ENCODE results near the gene GZMM.

The GZMM gene

DNA sequence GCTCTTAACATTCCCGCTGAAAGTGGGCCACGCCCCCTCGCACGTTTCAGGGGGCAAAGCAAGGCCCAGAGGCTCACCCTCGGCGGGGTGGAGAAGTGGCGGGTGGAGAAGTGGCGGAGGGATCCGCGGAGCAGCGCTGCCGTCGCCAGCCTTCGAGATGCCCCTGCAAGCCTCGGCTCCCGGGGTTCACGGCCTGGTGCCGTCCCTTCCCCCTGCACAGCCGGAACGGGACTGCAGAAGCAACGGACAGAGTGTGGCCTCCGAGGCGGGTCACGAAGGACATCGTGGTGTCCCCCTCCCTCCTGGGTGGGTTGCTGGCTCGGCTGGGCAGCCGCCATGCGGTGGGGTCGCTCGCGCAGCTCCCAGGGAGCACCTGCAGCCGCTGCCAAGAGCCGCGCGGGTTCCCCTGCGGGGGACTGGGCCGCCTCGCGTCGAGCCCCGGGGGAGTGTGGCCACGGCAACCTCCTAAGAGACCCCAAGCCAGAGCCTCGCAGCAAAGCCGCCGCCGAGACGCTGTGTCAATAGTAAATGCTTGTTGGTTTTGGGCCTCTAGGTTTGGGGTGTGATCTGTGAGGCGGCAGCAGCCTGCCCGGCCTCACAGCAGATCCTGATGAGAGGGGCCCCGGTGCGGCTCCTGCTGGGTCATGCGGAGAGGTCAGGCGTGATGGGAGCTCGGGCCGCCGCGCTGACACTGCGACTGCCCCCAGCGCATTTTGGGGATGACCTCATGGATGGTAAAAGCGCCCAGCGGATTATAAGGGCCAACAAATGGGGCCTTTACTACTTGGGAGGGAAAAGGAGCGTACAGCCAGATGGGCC, 31.1 kb upstream of the GZMM start:
- peak; percentile 26 for DNase-seq

DNA sequence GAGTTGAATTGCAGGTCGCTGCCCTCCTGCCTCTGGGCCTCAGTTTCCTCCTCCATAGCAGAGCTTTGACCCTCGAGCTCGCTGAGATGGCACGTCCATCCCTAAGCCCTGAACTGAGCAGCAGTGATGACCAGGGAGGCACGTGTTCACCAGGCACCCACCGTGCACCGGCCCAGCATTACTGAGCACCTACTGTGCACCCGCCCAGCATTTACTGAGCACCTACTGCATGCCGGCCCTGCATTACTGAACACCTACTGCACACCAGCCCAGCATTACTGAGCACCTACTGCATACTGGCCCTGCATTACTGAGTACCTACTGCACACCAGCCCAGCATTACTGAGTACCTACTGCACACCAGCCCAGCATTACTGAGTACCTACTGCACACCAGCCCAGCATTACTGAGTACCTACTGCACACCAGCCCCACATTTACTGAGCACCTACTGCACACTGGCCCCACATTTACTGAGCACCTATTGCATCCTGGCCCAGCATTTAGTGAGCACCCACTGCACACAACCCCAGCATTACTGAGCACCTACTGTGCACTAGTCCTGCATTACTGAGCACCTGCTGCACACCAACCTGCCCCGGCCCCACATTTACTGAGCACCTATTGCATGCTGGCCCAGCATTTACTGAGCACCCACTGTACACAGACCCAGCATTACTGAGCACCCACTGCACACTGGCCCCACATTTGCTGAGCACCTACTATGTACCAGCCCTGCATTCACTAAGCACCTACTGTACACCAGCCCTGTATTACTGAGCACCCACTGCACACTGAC, 30.3 kb upstream of the GZMM start:
- no peak for DNase-seq

DNA sequence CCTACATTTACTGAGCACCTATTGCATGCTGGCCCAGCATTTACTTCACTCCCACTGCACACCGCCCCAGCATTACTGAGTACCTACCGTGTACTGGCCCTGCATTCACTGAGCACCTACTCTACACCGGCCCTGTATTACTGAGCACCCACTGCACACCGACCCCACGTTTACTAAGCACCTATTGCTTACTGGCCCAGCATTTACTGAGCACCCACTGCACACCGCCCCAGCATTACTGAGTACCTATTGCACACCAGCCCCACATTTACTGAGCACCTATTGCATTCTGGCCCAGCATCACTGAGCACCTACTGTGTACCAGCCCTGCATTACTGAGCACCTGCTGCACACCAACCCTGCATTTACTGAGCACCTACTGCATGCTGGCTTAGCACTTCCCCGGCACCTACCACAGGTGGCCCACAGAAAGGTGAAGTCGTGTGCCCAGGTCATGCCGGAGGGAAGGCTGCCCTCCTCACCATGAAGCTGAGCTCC, 29.6 kb upstream of the GZMM start:
- DNase-seq: no peak

DNA sequence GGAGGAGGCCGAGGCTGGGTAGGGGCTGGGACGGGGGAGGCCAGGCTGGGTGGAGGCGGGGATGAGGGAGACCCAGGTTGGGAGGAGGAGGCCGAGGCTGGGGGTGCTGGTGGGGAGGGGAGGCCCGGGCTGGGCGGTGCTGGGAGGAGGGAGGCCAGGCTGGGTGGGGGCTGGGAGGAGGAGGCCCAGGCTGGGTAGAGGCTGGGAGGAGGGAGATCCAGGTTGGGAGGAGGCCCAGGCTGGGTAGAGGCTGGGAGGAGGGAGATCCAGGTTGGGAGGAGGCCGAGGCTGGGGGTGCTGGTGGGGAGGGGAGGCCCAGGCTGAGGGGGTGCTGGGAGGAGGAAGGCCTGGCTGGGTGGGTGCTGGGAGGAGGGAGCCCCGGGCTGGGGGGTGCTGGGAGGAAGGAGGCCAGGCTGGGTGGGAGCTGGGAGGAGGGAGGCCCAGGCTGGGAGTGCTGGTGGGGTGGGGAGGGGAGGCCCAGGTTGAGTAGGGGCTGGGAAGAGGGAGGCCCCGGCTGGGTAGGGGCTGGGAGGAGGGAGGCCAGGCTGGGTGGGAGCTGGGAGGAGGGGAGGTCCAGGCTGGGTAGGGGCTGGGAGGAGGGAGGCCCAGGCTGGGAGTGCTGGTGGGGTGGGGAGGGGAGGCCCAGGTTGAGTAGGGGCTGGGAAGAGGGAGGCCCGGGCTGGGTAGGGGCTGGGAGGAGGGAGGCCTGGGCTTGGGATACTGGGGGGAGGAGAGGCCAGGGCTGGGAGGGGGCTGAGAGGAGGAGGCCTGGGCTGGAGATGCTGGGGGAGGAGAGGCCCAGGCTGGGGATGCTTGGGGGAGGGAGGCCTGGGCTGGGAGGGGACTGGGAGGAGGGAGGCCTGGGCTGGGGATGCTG, 25.9 kb upstream of the GZMM start:
- DNase-seq: no peak

DNA sequence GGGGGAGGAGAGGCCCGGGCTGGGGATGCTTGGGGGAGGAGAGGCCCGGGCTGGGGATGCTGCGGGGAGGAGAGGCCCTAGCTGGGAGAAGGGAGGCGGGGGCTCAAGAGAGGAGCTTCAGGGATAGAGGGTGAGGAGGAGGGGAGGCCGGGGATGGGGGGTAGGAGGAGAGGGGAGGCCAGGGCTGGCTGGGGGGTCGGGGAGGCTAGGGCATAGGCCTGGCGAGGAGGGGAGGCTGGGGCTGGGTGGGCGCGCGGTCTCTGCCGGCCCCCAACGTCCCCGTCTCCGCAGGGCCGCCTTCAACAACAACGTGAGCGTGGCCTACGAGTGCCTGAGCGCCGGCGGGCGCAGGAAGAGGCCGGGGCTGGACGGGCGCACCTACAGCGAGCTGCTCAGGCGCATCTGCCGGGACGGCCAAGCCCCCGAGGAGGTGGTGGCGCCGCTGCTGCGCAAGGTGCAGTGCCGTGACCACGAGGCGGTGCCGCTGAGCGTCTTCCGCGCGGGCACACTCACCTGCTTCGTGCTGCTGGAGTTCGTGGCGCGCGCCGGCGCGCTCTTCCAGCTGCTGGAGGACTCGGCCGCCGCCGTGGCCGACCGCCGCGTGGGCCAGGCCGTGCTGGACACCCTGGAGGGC, 25.1 kb upstream of the GZMM start:
- DNase-seq: no peak

DNA sequence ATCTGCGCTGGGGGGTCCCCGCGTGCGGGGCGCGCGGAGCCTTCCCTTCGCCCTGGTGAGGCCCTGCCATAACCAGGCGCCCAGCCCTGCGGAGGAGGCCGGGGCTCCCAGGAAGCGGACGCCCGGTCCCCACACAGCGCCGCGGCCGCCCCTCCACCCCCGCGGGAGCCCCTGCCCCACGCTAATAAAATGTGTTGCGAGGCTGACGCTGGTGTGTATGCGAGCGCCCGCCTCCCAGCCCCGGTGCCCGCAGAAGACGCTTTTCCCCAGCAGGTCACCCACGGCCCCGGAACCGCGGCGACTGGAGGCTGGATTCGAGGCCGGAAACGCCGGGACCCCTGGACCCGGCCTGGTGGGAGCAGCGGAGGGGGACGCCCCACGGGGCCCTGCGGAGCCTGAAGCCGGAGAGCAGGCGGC, 24.4 kb upstream of the GZMM start:
- DNase-seq: no peak

DNA sequence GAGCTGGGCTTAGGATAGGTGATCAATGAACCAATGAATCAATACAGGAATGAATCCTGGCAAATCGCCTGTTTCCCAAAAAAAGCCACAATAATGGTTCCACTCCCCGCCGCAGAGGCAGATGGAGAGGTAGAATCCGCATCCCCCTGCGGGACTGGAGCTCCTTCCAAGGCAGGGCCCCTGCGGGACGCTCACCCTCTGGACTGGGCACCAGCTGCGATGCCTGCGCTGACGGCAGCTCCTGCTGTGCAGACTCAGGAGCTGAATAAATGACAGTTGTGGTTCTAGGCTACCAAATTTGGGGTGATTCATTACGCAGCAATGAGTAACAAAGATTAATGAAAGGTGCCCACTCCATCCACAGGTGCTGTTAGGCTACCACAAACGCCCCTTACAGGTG, 21.1 kb upstream of the GZMM start:
- no peak for DNase-seq

DNA sequence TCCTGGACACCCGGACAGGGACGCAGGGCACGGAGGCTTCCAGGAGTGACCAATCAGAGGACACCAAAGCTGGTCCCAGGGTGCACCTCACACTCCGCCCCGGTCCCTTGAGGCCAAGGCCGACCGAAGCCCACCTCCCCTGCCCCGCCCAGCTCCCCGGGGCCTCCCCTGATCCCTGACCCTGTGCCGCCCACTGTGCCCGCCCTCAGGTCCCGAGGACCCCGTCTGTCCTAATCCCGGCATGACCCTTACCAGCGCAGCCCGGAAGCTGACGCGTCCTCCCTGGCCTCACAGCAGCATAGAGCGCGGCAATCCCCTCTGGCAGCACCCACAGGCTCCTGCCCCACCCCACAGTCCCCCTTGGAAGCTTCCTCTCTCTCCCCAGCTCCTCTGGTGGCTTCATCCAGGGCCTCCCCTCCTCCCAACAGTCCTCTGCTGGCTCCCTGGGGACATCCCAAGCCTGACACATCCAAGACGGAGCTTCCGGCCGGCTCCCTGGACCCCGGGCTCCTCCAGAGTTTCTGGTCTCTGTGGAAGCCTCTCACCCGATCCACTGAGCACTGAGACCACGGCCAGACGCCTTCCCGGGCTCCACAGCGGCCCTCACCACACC, 19.7 kb upstream of the GZMM start:
- no peak for DNase-seq

DNA sequence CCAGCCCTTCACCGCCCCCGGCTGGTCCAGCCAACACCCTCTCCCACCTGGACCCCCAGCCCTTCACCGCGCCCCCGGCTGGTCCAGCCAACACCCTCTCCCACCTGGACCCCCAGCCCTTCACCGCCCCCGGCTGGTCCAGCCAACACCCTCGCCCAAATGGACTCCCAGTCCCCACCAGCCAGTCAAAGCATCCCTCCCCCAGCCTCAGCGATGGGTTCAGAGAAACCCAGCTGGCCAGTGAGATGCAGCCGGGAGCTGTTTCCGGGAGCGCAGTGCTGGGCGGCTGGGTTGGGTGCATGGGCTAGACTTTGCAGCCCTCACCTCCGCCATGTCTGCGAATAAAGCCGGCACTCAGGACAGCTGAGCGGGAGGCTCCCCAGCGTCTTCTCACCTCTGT, 18.8 kb upstream of the GZMM start:
- DNase-seq: no peak

DNA sequence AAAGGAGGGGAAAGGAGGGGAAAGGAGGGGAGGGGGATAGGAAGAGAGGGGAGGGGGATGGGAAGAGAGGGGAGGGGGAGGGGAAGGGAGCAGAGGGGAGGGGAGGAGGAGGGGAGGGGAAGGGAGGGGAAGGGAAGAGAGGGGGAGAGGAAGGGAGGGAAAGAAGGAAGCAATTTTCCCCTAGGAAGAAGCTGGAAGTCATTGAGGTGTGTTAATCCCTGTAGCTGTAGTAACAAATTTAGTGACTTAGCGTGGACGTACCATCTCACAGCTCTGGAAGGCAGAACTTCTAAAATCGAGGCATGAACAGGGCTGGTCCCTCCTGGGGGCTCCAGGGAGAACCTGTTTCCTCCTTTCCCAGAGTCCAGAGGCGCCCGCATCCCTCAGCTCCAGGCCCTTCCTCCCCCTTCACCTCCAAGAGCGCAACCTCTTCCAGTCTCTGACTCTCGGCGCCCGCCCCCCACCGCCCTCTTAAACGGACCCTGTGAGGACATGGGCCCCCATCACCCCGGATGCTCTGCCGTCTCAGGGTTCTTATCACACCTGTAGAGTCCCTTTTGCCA, 17.9 kb upstream of the GZMM start:
- no peak for DNase-seq

DNA sequence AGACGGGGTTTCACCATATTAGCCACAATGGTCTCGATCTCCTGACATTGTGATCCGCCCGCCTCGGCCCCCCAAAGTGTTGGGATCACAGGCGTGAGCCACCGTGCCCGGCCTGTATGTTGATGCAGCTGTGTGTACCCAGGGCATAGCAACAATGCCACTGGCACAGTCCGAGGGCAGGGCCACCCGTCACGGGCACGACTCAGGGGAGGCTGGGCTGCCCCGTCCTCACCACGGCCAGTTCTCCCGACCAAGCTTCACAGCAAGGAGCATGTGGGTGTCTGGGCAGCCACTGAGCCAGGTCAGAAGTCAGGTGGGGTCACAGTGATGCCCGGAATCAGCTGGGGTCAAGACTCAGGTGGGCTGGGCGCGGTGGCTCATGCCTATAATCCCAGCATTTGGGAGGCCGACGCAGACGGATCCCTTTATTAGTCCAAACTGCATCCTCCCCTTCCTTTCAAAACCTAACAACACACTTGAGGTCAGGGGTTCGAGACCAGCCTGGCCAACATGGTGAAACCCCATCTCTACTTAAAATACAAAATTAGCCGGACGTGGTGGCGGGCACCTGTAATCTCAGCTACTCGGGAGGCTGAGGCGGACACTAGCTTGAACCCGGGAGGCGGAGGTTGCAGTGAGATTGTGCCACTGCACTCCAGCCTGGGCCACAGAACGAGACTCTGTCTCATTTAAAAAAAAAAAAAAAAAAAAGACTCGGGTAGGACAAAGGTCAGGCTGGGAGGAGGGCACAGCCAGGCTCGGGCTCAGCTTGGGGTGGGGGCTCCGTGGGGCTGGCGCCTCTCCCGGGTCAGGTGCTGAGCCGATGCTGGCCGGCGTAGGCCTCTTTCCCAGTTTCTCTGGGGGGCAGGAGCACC, 13.5 kb upstream of the GZMM start:
- no peak for DNase-seq

DNA sequence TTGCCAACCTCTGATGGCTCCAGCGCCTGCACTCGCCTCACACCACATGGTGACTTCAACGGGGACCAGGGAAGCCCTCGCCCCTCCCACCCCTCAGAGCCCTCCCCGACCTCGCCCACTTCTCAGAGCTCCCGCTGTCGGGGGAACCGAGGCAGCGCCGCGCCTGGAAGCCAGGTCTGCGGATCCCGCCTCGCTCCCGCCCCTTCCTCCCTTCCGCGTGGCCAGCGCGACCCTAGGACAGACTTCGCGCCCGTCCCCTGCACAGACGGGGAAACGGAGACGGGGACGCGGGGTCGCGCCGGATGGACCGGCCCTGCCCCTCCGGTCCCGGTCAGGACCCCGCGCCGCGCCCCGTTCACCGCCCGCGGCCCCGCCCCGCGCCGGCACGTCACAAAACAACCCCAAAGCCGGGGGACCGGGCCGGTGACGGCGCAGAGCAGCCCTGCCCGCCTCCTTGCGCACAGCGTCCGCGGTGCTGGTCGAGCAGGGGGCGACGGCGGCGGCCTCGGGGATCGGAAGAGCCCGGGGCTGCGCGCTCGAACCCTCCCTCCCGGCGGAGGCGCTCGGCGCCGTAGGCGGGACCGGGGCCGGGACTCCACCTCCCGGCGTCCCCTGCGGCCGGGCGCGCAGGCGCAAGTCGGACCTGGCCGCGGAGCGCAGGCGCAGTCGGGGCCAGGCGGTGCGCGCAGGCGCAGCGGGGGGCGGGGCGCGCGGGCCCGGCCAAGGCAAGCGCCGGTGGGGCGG, 12.7 kb upstream of the GZMM start:
- DNase-seq: peak; percentile 84

DNA sequence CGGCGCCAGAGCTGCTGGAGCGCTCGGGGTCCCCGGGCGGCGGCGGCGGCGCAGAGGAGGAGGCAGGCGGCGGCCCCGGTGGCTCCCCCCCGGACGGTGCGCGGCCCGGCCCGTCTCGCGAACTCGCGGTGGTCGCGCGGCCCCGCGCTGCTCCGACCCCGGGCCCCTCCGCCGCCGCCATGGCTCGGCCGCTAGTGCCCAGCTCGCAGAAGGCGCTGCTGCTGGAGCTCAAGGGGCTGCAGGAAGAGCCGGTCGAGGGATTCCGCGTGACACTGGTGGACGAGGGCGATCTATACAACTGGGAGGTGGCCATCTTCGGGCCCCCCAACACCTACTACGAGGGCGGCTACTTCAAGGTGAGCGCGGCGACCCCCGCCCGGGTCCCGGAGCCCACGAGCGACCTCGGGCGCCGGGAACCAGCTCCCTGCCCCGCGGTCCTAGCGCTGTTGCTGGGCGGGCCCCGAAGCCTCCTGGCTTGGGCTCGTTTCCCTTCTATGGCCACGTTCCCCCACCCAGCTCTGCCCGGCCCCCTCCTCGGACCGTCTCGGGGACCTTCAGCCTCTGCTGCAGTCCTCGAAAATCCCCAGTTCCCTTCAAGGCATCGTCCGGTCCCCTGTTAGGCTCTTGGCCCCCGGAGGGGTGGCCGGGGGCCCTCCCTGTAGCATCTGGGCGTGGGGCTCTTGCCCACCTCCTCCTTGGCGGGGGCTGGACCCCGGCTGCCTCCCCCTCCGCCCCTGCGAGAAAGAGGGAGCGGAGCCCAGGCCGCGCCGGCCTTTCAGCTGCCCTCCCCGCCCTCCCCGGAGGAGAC, 11.9 kb upstream of the GZMM start, which contains the start of gene CDC34:
Gene CDC34 (plus strand): TSS at position 8 of the 808 bp plus-strand sequence. CDS start 172 bp downstream, at position 180.
- no peak for DNase-seq

DNA sequence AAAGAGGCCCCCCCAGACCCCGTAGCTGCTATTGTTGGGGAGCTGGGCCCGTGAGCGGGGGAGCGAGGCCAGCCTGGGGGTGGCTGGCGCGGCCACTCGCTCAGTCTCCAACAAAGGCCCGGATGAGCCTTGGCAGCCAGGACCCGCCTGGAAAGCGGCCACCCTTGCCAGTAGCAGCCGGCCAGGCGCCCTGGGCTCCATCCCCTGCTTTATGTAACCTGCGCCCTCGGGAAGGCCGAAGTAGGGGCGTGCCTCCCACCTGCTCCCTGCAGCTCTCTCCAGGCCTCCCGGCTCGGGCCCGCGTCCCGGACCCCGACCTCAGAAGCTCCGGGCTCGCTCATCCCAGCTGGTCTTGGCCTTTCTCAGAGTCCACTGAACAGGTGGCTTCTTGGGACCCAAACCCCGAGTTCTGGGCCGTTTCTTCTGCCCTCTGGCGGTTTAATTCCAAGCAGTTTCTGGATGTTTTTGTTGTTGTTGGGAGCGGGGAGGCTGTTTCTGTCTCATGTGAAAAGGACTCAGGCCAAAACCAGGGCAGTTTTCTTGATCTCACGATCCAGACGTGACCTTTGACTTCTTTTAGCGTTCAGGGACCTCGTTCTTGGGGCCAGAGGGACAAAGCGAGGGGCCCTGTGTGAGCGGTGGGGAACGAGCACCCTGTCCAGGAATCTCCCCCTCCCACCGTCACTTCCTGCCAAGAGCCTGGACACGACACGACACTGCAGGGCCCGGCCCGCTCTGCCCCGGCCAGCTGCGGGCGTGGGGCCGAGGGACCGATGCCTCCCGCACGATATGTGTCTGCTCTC, 11.1 kb upstream of the GZMM start:
- peak; percentile 72 for DNase-seq

DNA sequence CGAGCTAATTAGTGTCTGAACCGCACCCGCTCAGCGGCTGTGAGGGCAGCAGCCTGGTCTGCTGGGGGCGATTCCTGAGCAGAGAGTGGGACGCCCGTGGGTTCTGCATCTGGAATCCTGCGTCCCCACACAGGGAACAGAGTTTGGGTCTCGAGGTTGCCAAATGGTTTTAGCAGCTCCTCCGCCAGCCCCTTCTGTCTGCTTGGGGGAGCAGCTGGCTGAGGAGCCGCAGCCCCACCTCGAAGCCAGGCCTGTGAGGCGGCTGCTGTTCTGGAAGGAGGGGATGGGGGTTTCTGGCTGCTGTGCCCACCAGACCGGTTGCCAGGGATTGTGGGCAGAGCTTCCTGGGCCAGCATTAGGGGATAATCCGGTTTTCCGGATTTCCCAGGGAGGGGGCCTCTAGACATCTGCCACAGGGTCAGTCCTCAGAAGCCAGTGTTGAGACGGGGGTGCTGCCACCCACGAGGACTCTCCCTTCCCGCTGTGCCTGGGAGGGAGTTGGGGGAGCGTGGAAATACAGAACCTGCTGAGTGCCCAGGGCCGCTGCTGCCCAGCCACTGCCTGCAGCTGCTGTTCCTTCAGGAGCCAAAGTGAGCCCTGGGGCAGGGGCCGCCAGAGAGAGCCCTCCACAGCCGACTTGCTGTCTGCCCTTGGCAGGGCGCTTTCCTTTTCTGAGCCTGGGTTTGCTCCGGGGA, 10.3 kb upstream of the GZMM start:
- DNase-seq: no peak

DNA sequence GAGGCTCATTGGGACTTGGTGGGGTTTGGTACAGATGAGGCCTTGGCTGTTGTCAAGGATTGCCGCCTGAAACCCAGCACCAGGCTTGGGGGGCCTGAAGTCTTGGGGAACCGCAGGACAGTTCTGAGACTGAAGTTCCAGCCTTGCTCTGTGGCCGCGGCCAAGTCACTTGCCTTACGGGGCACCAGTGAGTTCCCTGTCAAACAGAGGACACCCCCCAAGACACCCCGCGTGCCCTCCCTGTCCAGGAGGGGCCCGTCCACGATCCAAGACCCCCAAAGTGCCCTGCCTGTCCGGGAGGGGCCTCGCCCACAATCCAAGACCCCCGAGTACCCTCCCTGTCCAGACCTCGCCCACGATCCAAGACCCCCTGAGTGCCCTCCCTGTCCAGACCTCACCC, 9.8 kb upstream of the GZMM start:
- no peak for DNase-seq

All from NCI-H1092 (cell line).